LHCN-M2 (cell line): ENCODE data around the gene PPP4R4. TPM values are rescaled to one million over a fixed set of nuclear protein-coding genes. Genes with fewer than 3 reads are reported as not detected.
"Not testable (repeated sequence)": the region's sequence is repeated elsewhere in the genome, so short reads cannot be mapped to it uniquely, and the experiment has no call there.

ENCODE experiments used
- DNase-seq: peaks from one replicate; pipeline ENCODE4 v3.0.0-alpha.2; 2012; ENCODE audit warnings: low read depth
- total RNA-seq: library from RNA; depleted of rRNA; stranded (reverse); fragments of >200 nt; gene quantifications from 2 replicates; pipeline ENCODE4 v1.2.3, GENCODE V29; 2014

PPP4R4 gene
- total RNA-seq, 1 experiment from 2014 or later: 0.40 TPM

DNA sequence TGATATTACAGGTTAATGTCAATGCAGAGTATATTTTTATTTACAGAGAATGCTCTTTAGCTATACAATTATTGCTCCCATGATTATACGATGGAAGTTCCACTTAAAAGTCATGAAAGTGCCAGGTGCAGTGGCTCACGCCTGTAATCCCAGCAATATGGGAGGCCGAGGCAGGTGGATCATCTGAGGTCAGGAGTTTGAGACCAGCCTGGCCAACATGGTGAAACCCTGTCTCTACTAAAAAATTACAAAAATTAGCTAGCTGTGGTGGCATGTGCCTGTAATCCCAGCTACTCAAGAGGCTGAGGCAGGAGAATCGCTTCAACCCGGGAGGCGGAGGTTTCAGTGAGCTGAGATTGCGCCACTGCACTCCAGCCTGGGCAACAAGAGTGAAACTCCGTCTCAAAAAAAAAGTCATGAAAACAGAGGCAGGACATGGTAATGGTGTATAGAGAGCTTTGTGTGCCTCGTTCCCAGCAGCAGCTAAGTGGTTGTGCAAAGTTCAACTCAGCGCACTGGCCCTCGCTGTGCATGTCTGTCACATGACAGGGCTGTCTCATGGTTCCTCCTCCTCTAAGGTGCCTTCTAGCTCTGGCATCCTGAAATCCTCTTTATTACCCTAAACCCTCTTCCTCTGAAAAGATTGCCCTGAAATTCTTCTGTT lies 102.9 kb downstream of the PPP4R4 start:
- not testable (repeated sequence) for DNase-seq

DNA sequence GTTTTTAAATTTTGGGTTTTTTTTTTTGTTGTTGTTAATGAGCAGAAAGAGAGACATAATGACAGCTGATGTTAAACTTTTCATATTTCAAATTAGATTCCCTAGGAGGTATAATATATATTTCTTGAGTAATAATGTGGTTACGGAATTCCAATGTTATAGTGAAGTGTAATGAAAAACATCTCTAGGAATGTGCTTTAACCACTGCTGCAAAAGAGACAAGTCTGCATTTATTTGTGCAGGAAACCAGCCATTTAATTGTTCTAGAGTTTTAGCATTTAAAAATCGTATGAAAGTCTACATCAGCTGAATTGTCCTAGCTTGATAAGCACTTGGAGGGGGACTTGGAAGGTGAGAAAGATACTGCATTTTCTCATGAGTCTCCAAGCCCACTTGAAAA lies 104.6 kb downstream of the PPP4R4 start:
- no peak for DNase-seq

DNA sequence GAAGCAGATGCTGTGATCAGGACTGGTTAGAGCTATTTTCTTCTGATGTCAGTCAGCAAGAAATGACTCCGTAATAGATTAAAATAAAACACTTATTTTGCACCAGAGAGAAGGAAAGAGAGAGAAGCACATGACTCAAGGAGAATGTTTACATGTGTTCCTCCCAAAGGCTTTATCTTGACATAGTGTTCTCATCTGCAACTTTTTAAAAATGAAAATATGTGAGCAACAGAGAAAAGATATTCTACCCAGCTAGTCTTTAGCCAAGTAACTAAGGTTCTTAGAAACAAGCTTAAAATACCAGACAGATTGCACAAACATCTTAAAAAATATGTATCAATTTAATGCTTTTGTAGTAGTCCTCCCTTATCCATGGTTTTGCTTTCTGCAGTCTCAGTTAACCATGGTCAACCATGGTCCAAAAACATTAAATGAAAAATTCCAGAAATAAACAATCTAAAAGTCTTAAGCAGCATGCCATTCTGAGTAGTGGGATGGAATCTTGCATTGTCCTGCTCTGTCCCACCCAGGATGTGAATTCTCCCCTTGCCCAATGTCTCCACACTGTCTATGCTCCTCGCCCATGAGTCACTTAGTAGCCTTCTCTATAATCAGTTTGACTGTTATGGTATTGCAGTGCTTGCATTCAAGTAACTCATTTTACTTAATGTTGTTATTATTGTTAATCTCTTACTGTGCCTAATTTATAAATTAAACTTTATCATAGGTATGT lies 109.0 kb downstream of the PPP4R4 start:
- no peak for DNase-seq

DNA sequence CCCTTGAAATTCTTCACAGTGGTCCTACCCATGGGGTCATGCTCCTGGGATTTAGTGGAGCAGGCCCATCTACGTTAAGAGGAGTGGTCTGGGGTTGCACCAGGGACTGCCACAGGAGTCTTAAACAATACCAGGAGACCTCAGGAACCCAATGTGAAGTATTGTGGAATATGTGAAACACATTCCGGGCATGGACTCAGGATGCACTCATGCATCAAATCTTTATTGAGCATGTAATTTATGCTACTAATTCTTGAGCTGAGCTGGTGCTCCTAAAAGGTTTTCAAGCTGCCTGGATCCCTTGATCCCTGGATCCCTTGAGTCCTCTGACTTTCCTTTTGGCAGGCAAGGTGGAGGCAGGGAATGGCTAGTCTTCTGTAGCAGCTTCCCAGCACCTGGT lies 110.1 kb downstream of the PPP4R4 start:
- DNase-seq: no peak

DNA sequence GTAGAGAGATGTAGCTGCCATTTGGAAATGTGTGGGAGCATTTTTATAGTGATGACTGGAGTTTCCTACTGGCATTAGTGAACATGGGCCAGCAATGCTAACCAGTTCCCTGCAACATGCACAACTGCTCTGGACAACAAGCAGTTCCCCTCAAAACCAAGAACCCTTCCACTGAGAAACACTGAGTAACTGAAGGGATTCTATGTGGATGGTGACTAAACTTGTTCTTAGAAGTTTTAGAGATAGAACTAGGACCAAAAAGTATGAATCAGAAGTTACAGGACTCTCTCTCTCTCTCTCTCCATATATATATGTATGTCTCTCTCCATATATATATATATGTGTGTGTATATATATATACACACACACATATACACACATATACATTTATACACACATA lies 111.0 kb downstream of the PPP4R4 start:
- no peak for DNase-seq

DNA sequence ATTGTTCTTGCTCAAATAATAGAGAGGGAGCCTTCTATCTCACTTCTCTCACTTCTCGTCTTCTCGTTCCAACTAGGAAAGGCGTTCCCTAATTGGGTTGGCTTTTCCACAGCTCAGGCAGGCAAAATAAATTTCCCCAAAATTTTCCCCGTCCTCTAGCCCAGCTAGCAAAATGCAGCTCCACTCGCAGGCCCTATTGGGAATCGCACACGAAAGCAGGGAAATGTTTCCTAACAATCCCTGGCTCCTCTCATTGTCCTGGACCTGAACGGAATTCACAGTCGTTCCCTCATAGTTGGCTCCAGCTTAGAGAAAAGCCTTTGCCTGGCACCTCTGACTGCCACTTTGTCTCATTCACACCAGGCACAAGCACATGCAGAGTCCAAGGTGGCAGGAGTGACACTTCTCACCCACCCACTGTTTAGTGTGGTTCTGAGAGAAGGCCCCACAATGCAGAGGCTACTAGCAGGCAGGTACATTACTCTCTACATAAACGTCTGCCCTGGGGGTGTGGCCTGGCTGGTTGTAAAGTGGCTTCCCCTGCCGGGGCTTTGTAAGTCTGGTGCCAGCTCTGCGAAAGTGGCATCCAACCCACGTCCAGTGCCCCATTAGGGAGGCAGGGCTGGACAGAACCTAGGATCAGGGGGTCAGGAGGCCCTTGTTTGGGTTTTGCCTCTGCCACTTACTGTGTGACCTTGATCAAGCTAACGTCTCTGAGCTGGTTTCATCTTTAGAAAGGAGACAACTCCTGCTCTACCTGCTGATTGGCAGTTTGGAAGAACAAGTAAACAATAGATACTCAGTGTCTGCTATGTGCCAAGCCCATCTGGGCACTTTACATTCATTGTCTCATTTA lies 114.7 kb downstream of the PPP4R4 start:
- no peak for DNase-seq

DNA sequence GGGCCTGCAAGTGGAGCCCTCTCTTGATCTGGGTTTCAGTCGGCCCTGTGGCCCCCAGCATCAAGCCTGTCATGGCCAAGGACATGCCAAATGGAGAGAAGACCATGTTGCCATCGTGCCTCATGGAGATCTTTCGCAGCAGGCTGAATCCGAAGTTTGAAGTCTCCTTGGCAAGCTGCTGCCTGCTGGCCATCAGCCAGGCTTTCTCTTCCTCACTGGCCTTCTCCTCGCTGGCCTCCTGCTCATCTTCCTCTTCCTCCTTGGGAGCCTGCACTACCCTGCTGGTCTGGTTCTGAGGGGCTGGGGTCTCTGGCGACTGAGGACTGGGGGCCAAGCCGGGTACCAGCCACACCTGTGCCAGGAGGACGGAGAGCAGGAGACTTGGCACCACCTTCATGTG lies 116.1 kb downstream of the PPP4R4 start:
- no peak for DNase-seq

DNA sequence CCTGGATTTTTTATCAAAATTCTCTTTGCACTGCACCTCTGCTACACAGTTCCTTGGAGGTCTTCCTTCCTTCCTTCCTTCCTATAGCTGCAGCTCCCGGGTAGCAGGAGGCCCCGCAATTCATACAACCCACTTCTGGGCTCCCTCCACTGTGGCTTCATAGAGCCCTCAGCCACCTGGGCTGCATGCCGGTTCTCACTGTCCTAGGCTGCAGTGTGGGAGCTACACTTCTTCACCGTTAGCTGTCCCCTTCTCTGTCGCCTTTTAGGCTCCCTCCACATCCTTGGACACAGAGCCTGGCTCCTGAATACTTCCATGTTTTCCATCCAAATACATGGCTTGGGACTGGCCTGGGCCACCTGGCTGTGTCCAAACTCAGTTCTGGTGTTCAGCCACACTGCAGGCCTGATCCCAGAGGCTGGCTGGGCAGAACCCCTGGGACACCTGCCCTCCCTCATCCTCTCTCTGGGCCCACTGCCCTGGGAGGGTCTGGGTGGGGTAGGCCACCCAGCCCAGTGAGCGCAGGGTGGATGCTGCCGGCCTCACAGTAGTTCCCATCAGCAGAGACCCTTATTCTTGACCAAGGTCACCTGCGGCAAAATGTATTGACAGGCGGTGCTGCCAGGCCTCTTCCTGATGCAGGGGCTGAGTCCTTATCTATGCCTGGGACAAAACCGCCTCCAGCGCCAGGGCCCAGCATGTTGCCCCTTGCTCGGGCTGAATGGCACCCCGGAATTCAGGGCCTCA lies 117.2 kb downstream of the PPP4R4 start:
- DNase-seq: no peak

DNA sequence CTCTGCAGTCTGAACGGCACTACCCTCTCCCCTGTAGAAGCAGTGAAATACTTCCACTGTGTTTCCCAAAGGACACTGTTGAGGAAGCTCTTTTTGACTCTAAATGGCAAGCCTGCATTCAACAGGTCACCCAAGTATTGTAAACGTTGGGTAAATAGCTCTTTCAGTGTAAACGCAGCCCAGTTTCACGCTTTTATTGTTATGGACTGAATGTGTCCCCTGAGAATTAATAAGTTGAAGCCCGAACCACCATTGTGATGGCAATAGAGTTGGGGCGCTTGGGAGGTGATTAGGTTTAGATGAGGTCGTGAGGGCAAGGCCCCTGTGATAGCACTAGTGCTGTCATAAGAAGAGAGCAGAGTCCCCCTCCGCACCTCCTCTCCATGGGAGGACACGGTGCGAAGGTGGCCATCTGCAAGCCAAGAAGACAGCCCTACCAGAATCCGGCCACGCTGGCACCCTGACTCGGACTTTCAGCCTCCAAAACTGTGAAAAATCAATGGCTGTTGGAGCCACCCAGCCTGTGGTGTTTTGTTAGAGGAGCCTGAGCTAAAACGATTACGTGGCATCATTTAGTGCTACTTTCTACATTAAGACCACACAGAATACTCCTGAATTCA lies 117.9 kb downstream of the PPP4R4 start:
- DNase-seq: no peak

DNA sequence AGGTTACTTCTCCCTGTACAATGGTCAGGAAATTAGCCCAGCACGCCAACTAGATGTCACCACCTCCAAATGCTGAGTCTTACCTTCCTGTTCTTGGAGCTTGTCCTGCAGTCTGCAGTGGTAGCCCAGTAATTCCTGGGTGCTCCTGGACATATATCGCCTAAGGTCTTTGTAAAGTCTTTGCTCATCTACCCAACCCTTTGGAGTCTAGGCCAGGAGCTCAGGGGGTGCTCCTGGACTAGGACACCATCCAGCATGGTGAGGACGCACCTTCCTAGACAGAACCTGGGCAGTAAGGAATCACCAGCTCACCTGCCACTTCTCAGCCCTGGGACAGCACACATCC lies 118.4 kb downstream of the PPP4R4 start:
- no peak for DNase-seq

DNA sequence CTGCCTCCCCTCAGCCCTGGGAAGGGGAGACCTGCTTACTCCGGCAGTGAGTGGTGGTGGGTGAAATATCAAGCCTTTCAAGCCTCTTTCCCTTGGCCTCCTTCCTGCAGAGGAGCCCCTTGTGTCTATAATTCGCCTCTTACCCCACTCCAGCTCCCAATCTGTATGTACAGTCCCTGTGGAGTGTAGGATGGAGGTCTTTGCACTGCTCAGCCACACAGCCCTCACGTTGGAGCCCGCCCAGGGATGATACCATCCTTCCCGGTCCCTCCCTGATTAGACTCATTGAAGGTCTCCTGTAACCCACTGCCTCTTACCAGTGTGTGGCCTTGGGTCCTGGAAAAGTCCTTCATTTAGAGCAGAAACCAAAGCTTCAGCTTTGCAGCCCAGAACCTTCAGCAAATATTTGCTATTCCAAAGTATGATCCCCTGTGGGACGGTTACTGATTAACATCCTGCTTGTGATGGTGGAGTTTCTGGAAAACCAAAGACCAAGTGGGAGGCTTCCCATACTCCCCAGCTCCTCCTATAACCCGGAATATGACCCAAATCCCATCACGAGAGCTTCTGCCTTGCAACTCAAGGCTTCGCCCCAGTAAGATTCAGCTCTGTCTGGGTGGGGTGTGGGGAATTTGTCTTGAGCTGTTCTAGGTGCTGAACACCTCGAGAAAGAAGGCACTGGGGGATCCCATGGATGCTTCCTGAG lies 118.9 kb downstream of the PPP4R4 start, which contains the start of gene SERPINA10:
Gene SERPINA10, minus strand, starts transcription at position 397 of the 706 bp plus-strand sequence. CDS start 2,675 bp downstream, outside the sequence.
- no peak for DNase-seq

DNA sequence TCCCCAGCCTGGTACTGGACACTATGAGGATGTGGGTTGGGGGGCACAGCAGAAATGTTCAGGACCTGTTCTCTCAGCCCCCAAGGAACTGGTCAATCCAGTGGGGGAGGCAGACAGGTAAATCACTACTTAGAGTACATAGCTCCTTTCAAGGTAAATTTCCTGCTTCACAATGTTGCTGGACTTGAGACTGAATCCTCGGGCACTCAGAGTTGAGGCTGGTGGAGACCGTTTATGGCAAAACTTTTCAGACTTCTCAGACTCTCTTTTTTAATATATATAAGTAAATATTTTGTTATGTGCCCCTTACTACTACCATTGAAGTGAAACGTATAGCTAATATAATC lies 119.4 kb downstream of the PPP4R4 start:
- DNase-seq: no peak

DNA sequence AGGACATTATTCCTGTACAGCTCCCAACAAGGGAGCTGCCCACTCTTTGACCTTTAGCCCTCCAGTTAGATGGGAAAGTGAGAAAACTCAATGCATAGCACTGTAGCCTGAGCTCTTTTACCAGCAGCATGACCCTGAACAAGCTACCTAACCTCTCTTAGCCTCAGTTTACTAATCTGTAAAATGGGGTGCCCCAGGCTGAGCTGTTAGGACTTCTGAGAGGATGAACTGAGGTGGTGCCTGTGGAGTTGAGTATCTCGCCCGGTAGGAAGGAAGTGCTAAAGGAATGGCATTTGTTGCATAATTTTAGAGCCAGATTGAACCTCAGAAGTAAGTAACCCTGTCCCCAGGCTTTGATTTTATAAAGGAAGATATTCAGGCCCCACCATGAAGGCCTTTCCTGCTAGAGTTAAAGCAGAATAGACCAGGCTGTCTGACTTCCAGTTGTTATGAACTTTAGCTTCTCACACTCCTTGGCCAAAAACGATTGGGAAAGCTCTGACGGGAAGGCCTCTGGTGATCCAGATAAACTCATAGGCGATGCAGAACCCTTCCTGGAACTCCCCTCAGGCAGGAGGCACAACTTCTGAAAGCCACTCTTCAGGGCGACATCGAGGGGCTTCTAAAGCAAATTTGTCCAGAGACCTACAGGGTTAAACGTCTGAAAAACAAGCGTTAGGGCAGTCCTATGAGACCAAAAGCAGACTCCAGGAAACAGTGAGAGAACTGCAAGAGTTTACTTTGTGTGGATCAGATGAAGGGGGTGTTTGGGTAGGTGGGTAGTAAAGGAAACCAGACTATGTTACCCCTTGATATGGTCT lies 121.4 kb downstream of the PPP4R4 start:
- DNase-seq: no peak

DNA sequence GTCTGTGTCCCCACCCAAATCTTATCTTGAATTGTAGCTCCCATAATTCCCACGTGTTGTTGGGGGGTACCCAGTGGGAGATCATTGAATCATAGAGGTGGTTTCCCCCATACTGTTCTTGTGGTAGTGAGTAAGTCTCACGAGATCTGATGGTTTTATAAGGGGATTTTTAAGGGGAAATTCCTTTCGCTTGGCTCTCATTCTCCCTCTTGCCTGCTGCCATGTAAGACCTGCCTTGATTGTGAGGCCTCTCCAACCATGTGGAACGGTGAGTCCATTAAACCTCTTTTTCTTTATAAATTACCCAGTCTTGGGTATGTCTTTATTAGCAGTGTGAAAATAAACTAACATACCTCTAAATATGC lies 122.0 kb downstream of the PPP4R4 start:
- DNase-seq: not testable (repeated sequence)

DNA sequence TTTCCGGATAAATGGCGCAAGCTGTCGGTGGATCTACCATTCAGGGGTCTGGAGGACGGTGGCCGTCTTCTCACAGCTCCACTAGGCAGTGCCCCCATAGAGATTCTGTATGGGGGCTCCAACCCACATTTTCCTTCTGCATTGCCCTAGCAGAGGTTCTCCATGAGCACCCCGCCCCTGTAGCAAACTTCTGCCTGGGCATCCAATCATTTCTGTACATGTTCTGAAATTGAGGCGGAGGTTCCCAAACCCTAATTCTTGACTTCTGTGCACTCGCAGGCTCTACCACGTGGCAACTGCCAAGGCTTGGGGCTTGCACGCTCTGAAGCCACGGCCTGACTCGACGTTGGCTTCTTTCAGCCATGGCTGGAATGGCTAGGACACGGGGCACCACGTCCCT lies 124.0 kb downstream of the PPP4R4 start:
- no peak for DNase-seq

DNA sequence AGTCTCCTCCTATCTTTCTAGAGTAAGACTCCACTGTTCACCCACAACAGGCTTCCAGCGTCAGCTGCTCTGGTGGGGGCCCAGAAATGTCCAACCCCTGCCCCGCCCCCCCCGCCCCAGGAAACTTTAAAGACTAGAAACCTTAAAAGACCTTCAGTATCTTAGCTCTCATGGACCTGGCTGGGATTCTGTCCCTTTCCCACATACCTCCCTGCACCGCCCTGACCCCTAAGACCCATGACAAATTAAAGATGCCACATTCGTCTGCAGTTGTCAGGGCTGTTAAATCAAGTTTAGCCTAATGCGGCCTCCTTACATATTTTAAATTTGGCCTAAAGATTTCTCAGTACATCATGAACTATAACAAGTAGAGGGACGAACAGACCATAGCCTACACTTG lies 129.0 kb downstream of the PPP4R4 start:
- no peak for DNase-seq

DNA sequence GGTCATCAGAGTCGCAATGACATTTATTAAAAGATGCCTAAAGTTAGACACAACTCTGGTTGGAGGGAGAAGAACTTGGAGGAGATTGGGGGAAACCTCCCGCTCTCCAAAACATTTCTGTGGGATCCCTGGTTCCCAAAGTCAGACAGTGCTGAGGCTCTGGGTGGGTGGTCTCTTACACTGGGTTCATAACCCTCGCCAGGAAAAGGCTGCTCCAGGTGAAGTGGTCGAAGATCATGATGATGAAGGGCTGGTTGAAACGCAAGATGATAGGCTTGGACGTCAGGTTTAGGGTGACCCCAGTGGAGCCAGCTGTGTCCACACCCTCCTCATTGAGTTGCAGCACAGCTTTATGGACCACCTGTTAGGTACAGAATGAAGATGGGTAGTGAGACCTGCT lies 130.1 kb downstream of the PPP4R4 start:
- DNase-seq: no peak

DNA sequence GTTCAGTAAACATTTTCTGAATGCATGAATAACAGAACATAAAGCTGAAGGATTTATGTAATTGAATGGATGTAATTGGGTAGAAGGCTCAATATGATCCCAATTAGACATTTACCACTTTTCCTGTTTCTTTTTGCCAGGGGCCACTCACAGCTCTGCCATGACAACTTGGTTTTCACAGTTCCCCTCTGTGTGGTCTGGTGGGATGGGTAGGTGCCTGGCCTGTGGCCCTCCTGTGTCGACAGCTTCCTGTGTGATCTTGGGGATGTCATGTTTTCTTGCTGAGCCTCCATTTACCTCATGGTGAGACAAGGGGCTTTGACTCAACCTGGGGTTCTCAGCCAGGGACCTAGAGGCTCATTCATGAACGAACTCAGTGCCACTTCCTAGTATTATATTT lies 131.5 kb downstream of the PPP4R4 start:
- no peak for DNase-seq

DNA sequence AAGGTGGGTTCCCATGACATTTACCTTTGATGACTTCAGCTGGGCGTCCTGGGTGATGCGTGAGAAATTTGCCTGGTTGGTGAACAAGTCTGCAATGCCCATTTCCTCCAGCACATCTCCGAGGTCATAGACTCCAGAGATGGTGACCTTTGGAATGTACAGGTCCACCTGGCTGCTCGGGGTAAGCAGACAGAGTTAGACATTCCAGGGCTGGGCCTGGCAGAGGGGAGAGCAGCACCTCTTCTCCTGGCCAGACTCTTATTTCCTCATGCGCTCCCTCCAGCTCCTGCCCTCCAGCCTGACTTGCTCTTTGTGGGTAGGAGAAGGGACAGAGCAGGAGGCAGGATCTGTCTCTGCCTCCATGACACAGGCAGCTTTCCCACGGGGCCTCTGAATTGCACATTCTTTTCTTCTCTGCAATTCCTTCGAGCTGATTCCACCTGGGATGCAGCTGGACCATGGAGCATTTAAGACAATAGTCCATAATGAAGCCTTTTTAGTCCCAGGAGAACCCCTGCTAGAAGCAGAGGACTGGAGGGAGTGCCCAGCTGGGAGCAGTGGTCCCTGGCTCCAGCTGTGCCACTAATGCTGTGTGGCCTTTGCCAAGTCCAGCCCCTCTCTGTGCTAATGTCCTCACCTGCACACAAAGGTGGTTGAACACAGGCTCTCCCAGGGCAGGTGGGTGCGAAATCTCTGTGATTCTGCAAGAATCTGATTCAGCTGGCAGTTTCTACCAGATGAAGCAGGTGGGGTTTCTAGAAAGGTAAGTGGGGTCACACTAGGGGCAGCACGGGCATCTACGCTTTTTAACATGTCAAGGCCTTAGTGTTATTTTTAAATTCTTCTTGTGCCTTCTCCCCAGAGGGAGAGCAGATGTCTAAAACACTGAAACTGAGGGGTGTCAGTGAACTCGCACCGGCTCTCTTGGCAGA lies 132.2 kb downstream of the PPP4R4 start:
- DNase-seq: no peak
